H1 (cell line): ENCODE data around the gene TMOD4. TPM values are rescaled to one million over a fixed set of nuclear protein-coding genes. Genes with fewer than 3 reads are reported as not detected.

ENCODE experiments used
- CTCF ChIA-PET: fragments of 300-600 bp; sonication (Branson Sonifier 250); formaldehyde crosslinking; loops from one replicate; lab custom pipeline; 2021; ENCODE audit not compliant: partially characterized antibody; lab: Charles Lee
- POLR2A ChIA-PET: fragments of 300-600 bp; sonication (Branson Sonifier 250); formaldehyde crosslinking; loops from one replicate; lab custom pipeline; 2021; ENCODE audit warnings: inconsistent platforms; ENCODE audit not compliant: partially characterized antibody; lab: Charles Lee
- DNase-seq, 2 experiments: peaks; one replicate each; pipeline versions ENCODE4 v3.0.0 to v3.0.0-alpha.2; 2010 to 2022; ENCODE audit warnings: low spot score in 2 of 2, low read depth in 1 of 2, mixed read lengths in 1 of 2
- FAIRE-seq: peaks from 2 replicates; lab custom pipeline; 2011; peaks lifted over from hg19 to GRCh38; lab: Jason Lieb, UNC
- H2AFZ ChIP-seq: 2 replicates; pipeline ENCODE4 v1.8.1; 2012; ENCODE audit warnings: low read length, inconsistent platforms
- H2AK5ac ChIP-seq: 2 replicates; pipeline ENCODE4 v1.6.1; 2013; ENCODE audit warnings: low read depth, low read length
- H2BK120ac ChIP-seq: replicated peaks from 2 replicates; pipeline ENCODE3; 2013; ENCODE audit warnings: low read depth, low read length, inconsistent platforms
- H2BK12ac ChIP-seq: 2 replicates; pipeline ENCODE4 v1.6.1; 2013; ENCODE audit warnings: low read depth, low read length
- H2BK15ac ChIP-seq: 2 replicates; pipeline ENCODE4 v1.6.1; 2013; ENCODE audit warnings: low read length
- H2BK20ac ChIP-seq: 2 replicates; pipeline ENCODE4 v1.6.1; 2013; ENCODE audit warnings: low read length
- H2BK5ac ChIP-seq: 2 replicates; pipeline ENCODE4 v1.6.1; 2013; ENCODE audit warnings: low read depth, low read length
- H3K14ac ChIP-seq: 2 replicates; pipeline ENCODE4 v1.6.1; 2013; ENCODE audit warnings: inconsistent platforms; ENCODE audit not compliant: insufficient read length
- H3K18ac ChIP-seq: 2 replicates; pipeline ENCODE4 v1.6.1; 2013; ENCODE audit warnings: low read length; ENCODE audit errors: extremely low read depth
- H3K23ac ChIP-seq: 2 replicates; pipeline ENCODE4 v1.6.1; 2013; ENCODE audit warnings: inconsistent platforms; ENCODE audit not compliant: insufficient read length
- H3K23me2 ChIP-seq: 2 replicates; pipeline ENCODE4 v1.6.1; 2013; ENCODE audit warnings: low read depth, low read length
- H3K27ac ChIP-seq: 2 replicates; pipeline ENCODE4 v1.6.1; 2011; ENCODE audit warnings: low read depth, low read length, inconsistent platforms
- H3K27me3 ChIP-seq, 4 experiments: replicated peaks in 1 of 4; 1 replicate in 1 of 4; 2 replicates in 3 of 4; pipeline versions ENCODE4 v1.6.1 to v1.8.1; 2011 to 2013; ENCODE audit warnings: low read length in 3 of 4, mild to moderate bottlenecking in 3 of 4, inconsistent platforms in 2 of 4, mixed read lengths in 2 of 4, moderate library complexity in 1 of 4; ENCODE audit not compliant: control insufficient read depth in 3 of 4, insufficient read depth in 3 of 4; ENCODE audit errors: extremely low read depth in 1 of 4
- H3K36me3 ChIP-seq, 4 experiments: 2 replicates each; pipeline versions ENCODE4 v1.6.1 to v1.8.1; 2011 to 2013; ENCODE audit warnings: mild to moderate bottlenecking in 4 of 4, low read length in 3 of 4, moderate library complexity in 2 of 4, control low read depth in 1 of 4, inconsistent platforms in 1 of 4; ENCODE audit not compliant: insufficient read depth in 4 of 4, control insufficient read depth in 2 of 4
- H3K4ac ChIP-seq: replicated peaks from 2 replicates; pipeline ENCODE3; 2013; ENCODE audit warnings: low read length, low read depth, mixed read lengths, inconsistent platforms; ENCODE audit not compliant: insufficient read length
- H3K4me1 ChIP-seq, 4 experiments: replicated peaks in 1 of 4; 1 replicate in 1 of 4; 2 replicates in 3 of 4; pipeline versions ENCODE4 v1.6.1 to v1.8.1; 2011 to 2013; ENCODE audit warnings: low read length in 3 of 4, inconsistent platforms in 2 of 4, mixed read lengths in 1 of 4; ENCODE audit not compliant: insufficient read depth in 4 of 4, control insufficient read depth in 3 of 4
- H3K4me2 ChIP-seq, 2 experiments: 2 replicates each; pipeline versions ENCODE4 v1.6.1 to v1.8.1; 2011 to 2013; ENCODE audit warnings: low read depth in 2 of 2, low read length in 2 of 2, control low read depth in 1 of 2, inconsistent platforms in 1 of 2, mild to moderate bottlenecking in 1 of 2; ENCODE audit not compliant: insufficient read depth in 1 of 2
- H3K4me3 ChIP-seq, 4 experiments: fragments of 200-600, 300-600 bp in 1 of 4; sonication (generic), shearing (Covaris generic), sonication (Bioruptor Twin) in 1 of 4; 2 replicates each; pipeline versions ENCODE4 v1.5.1 to v1.8.1; 2011 to 2016; ENCODE audit warnings: low read length in 4 of 4, low read depth in 3 of 4, control low read depth in 2 of 4, inconsistent platforms in 2 of 4, mild to moderate bottlenecking in 2 of 4, mixed read lengths in 1 of 4, moderate library complexity in 1 of 4; ENCODE audit not compliant: insufficient read depth in 2 of 4; ENCODE audit errors: extremely low read depth in 1 of 4
- H3K56ac ChIP-seq: replicated peaks from 2 replicates; pipeline ENCODE3; 2013; ENCODE audit warnings: low read depth, mild to moderate bottlenecking, mixed read lengths, low read length, inconsistent platforms; ENCODE audit not compliant: insufficient read length
- H3K79me1 ChIP-seq: 2 replicates; pipeline ENCODE4 v1.6.1; 2013; ENCODE audit warnings: low read depth, low read length, control low read depth
- H3K79me2 ChIP-seq, 2 experiments: 2 replicates each; pipeline versions ENCODE4 v1.6.1 to v1.8.1; 2012 to 2013; ENCODE audit warnings: low read length in 2 of 2, mild to moderate bottlenecking in 2 of 2, inconsistent platforms in 1 of 2; ENCODE audit not compliant: insufficient read depth in 2 of 2, control insufficient read depth in 1 of 2
- H3K9ac ChIP-seq, 4 experiments: replicated peaks in 1 of 4; 1 replicate in 1 of 4; 2 replicates in 3 of 4; pipeline versions ENCODE4 v1.6.1 to v1.8.1; 2011 to 2013; ENCODE audit warnings: low read depth in 3 of 4, low read length in 3 of 4, control low read depth in 2 of 4, mild to moderate bottlenecking in 2 of 4, moderate library complexity in 2 of 4, inconsistent platforms in 1 of 4; ENCODE audit errors: extremely low read depth in 1 of 4
- H3K9me3 ChIP-seq, 2 experiments: 2 replicates each; pipeline versions ENCODE4 v1.6.1 to v1.8.1; 2012 to 2013; ENCODE audit warnings: mild to moderate bottlenecking in 2 of 2, moderate library complexity in 2 of 2, control low read depth in 1 of 2, inconsistent platforms in 1 of 2, low read depth in 1 of 2, low read length in 1 of 2, mixed read lengths in 1 of 2; ENCODE audit not compliant: insufficient read depth in 2 of 2
- H4K20me1 ChIP-seq, 2 experiments: replicated peaks in 1 of 2; 2 replicates each; pipeline versions ENCODE3 to v1.8.1; 2011 to 2013; ENCODE audit warnings: inconsistent platforms in 2 of 2, low read length in 2 of 2, mild to moderate bottlenecking in 1 of 2; ENCODE audit not compliant: insufficient read depth in 2 of 2, control insufficient read depth in 1 of 2
- H4K5ac ChIP-seq: 2 replicates; pipeline ENCODE4 v1.6.1; 2013; ENCODE audit warnings: low read length, low read depth, mixed read lengths, inconsistent platforms; ENCODE audit not compliant: insufficient read length
- H4K8ac ChIP-seq: 2 replicates; pipeline ENCODE4 v1.8.0; 2013; ENCODE audit warnings: mild to moderate bottlenecking, moderate library complexity, low read length, inconsistent platforms; ENCODE audit not compliant: insufficient read depth; ENCODE audit errors: extremely low read depth
- H4K91ac ChIP-seq: replicated peaks from 2 replicates; pipeline ENCODE3; 2013; ENCODE audit warnings: low read length, mixed read lengths, inconsistent platforms; ENCODE audit not compliant: insufficient read length
- CEBPB ChIP-seq: IDR thresholded peaks from 2 replicates; pipeline ENCODE4 v1.6.1; 2012; ENCODE audit warnings: low read depth, low read length
- FOSL1 ChIP-seq: IDR thresholded peaks from 2 replicates; pipeline ENCODE4 v1.6.1; 2011; ENCODE audit warnings: mild to moderate bottlenecking, low read depth, low read length, moderate library complexity; ENCODE audit not compliant: insufficient read depth
- GABPA ChIP-seq: IDR thresholded peaks from 2 replicates; pipeline ENCODE4 v1.6.1; 2011; ENCODE audit warnings: mild to moderate bottlenecking, low read length, moderate library complexity, borderline replicate concordance; ENCODE audit not compliant: insufficient read depth
- KDM1A ChIP-seq: fragments of 200-600, 300-600 bp; sonication (generic); IDR thresholded peaks from 2 replicates; pipeline ENCODE4 v1.7.1; 2016; ENCODE audit warnings: mild to moderate bottlenecking, low read length, borderline replicate concordance
- KDM4A ChIP-seq: IDR thresholded peaks from one replicate; pipeline ENCODE4 v1.7.1; 2012; ENCODE audit warnings: low read depth, mild to moderate bottlenecking, moderate library complexity, low read length, inconsistent platforms; ENCODE audit not compliant: severe bottlenecking
- KDM5A ChIP-seq: fragments of 200-600 bp; IDR thresholded peaks from 2 replicates; pipeline ENCODE4 v1.7.1; 2012; ENCODE audit warnings: mild to moderate bottlenecking, low read length, inconsistent platforms, mixed read lengths
- SRF ChIP-seq: IDR thresholded peaks from 2 replicates; pipeline ENCODE4 v1.6.1; 2011; ENCODE audit warnings: mild to moderate bottlenecking, low read depth, low read length, moderate library complexity
- TEAD4 ChIP-seq: IDR thresholded peaks from 2 replicates; pipeline ENCODE4 v1.6.1; 2012; ENCODE audit warnings: low read depth, low read length, inconsistent platforms, mixed read lengths
- WGBS, 2 experiments: shearing (Covaris generic) in 1 of 2; methylation state at CpG; one replicate each; pipeline versions ENCODE4 v1.1.6 to v1.1.7; 2013 to 2015; ENCODE audit warnings: low lambda C conversion rate in 2 of 2, mixed read lengths in 2 of 2, inconsistent platforms in 1 of 2, low coverage in 1 of 2, missing lambda C conversion rate in 1 of 2; ENCODE audit not compliant: insufficient replicate concordance in 2 of 2, insufficient coverage in 1 of 2, insufficient read length in 1 of 2; ENCODE audit errors: extremely low coverage in 1 of 2, missing lambda C conversion rate in 1 of 2; 5-methylcytosine and 5-hydroxymethylcytosine counted together
- polyA plus RNA-seq, 7 experiments: library from polyadenylated mRNA; depleted of rRNA in 3 of 7; stranded (reverse) in 5 of 7; unstranded in 2 of 7; fragments of >200 nt in 5 of 7; fragments of 200-250 nt in 2 of 7; gene quantifications; 1 replicate in 5 of 7; 2 replicates in 1 of 7; 4 replicates in 1 of 7; pipeline versions ENCODE4 v1.2.1 to v1.2.3, GENCODE V29; 2011 to 2013; ENCODE audit warnings: missing spikeins in 2 of 7, mixed read lengths in 2 of 7
- total RNA-seq: library from RNA; stranded (reverse); fragmentation: NEBNext Ultra II Directional; extraction: Animal tissue kit (Norgen Biotek cat#: 25700); gene quantifications from 2 replicates; pipeline ENCODE4 v1.2.1, GENCODE V29; 2021
- TF ChIP-seq, protein P1 (sequence below): IDR thresholded peaks from 2 replicates; pipeline ENCODE4 v1.6.1; 2012; ENCODE audit warnings: inconsistent platforms
- TF ChIP-seq, protein P2 (sequence below), 3 experiments: IDR thresholded peaks; 1 replicate in 2 of 3; 2 replicates in 1 of 3; pipeline versions ENCODE4 v1.5.1 to v1.6.1; 2011; ENCODE audit warnings: low read length in 3 of 3, mild to moderate bottlenecking in 3 of 3, inconsistent platforms in 2 of 3, low read depth in 1 of 3, moderate library complexity in 1 of 3; ENCODE audit not compliant: insufficient read depth in 1 of 3; ENCODE audit errors: control extremely low read depth in 1 of 3

The TMOD4 gene
- total and polyA plus RNA-seq, 2 of the 8 experiments (the other 6 are each of a cell fraction or from before 2014, with no cell fraction given) = 0.42 TPM; not detected in 1

GRCh38 chr1:151146072-151146411, 29.7 kb downstream of the TMOD4 start:
- H2BK5ac ChIP-seq = no peak overlapping the region
- H4K20me1 ChIP-seq = no peaks in the 10 kb centered on the region
- no peak overlapping the region for H3K23ac ChIP-seq
- no peak overlapping the region for H2AK5ac ChIP-seq
- POLR2A ChIA-PET = interaction anchor here (1.1 to 10.7 kb wide), 4 partner anchors 10 to 107 kb away, joined by 3 to 124 read pairs (median 5); partner anchors contain the start of gene TNFAIP8L2
- H3K14ac ChIP-seq = no peak overlapping the region
- H3K23me2 ChIP-seq = peaks cover 16% of the 10 kb centered on the region
- H4K8ac ChIP-seq = peak overlapping the region; percentile 36; the same call in 1 of the 2 replicates
- H3K4me2 ChIP-seq = peak overlapping the region; percentile 98 to 100
- peak overlapping the region in 3 of 4 experiments; percentile 54 to 63 (median 59); a peak in 6 of 7 replicates for H3K9ac ChIP-seq
- no peaks in the 10 kb centered on the region for H3K79me2 ChIP-seq
- peak overlapping the region; percentile 72 for H3K4ac ChIP-seq
- peak overlapping the region; percentile 38; the same call in 1 of the 2 replicates for H2AFZ ChIP-seq
- CTCF ChIA-PET = interaction anchor here (1.6 to 4.7 kb wide), 3 partner anchors 11 to 118 kb away, joined by 4 to 54 read pairs (median 12); no protein-coding TSS in a partner anchor
- FAIRE-seq = no peak
- H3K4me3 ChIP-seq = peak overlapping the region; percentile 81 to 88 (median 85)
- 0 out of 2 replicates have a peak overlapping the region, but pooled peaks have one; percentile 39 for H3K18ac ChIP-seq
- no peak overlapping the region for H2BK12ac ChIP-seq
- WGBS, 2 experiments = 4% methylated on average over 15 of the region's 26 CpGs; no CpG with 5 or more reads in 1 of the 2 experiments
- no peak overlapping the region for H3K56ac ChIP-seq
- DNase-seq = no peak
- peak overlapping the region; percentile 63 for H4K91ac ChIP-seq
- peaks cover 15 to 31% (median 21%) of the 10 kb centered on the region in 4 experiments for H3K4me1 ChIP-seq
- H3K36me3 ChIP-seq = no peaks in the 10 kb centered on the region
- H4K5ac ChIP-seq = no peak overlapping the region
- H2BK20ac ChIP-seq = no peak overlapping the region
- peaks cover 5% of the 10 kb centered on the region; the same call in 1 of the 2 replicates for H3K79me1 ChIP-seq
- H2BK15ac ChIP-seq = 0 out of 2 replicates have a peak overlapping the region, but pooled peaks have one; percentile 49
- no peak overlapping the region for H2BK120ac ChIP-seq
- H3K9me3 ChIP-seq = no peaks in the 10 kb centered on the region
- H3K27ac ChIP-seq = no peak overlapping the region
- peaks cover 0 to 17% (median 8%) of the 10 kb centered on the region in 4 experiments; a peak in 5 of 7 replicates for H3K27me3 ChIP-seq
- TF ChIP-seq, protein P1, sequence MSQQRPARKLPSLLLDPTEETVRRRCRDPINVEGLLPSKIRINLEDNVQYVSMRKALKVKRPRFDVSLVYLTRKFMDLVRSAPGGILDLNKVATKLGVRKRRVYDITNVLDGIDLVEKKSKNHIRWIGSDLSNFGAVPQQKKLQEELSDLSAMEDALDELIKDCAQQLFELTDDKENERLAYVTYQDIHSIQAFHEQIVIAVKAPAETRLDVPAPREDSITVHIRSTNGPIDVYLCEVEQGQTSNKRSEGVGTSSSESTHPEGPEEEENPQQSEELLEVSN = peak; percentile 1; the same call in 1 of the 2 replicates
- TF ChIP-seq FOSL1 = no peak
- TF ChIP-seq KDM5A = no peak
- TF ChIP-seq, protein P2, sequence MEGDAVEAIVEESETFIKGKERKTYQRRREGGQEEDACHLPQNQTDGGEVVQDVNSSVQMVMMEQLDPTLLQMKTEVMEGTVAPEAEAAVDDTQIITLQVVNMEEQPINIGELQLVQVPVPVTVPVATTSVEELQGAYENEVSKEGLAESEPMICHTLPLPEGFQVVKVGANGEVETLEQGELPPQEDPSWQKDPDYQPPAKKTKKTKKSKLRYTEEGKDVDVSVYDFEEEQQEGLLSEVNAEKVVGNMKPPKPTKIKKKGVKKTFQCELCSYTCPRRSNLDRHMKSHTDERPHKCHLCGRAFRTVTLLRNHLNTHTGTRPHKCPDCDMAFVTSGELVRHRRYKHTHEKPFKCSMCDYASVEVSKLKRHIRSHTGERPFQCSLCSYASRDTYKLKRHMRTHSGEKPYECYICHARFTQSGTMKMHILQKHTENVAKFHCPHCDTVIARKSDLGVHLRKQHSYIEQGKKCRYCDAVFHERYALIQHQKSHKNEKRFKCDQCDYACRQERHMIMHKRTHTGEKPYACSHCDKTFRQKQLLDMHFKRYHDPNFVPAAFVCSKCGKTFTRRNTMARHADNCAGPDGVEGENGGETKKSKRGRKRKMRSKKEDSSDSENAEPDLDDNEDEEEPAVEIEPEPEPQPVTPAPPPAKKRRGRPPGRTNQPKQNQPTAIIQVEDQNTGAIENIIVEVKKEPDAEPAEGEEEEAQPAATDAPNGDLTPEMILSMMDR (IDR thresholded peaks at IDR 0.05; ENCODE audit: control extremely low read depth in 1 of 3, insufficient read depth in 1 of 3, low read depth in 1 of 3, low read length in 3 of 3) = no peak
- no peak for TF ChIP-seq KDM1A
- TF ChIP-seq SRF = no peak
- TF ChIP-seq KDM4A = no peak
- no peak for TF ChIP-seq TEAD4
- TF ChIP-seq CEBPB = no peak
- no peak for TF ChIP-seq GABPA
